UCSD-AML1 (cell line): ENCODE data around the gene SPDYE6.
"Not testable (repeated sequence)": the region's sequence is repeated elsewhere in the genome, so short reads cannot be mapped to it uniquely, and the experiment has no call there.

Experiments used
- DNase-seq: peaks from one replicate; lab custom pipeline; 2025; ENCODE audit not compliant: unreplicated experiment; lab: John Stamatoyannopoulos, UW

Gene SPDYE6

GRCh38 chr7:102318482-102318971 lies 37.7 kb downstream of the SPDYE6 start:
- no peak for DNase-seq

- DNase-seq: no peak
These were observed 38.8 kb downstream of the SPDYE6 start for GRCh38 chr7:102317231-102318059.

- no peak for DNase-seq
These were observed 42.1 kb downstream of the SPDYE6 start for GRCh38 chr7:102313997-102314780.

- no peak for DNase-seq
These were observed 43.9 kb downstream of the SPDYE6 start for GRCh38 chr7:102312317-102312716.

DNA sequence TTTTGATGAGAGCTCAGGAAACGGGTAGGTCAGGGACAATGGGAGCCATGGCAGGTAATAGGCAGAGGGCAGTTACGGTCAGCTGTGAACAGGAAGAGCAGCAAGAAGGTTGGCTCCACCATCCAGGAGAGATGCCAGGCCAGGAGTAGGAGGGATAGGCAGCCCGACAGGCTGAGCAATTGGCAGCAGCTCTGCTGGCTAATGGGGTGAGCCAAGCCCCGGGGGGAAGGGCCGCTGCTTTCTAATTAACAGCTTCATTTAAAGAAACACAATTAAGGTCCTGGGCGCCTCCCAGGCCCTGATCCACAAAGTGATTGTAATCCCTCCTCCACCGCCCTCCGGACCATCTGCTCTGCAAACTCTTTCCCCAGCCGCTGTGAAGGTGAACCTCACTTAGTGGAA lies 45.8 kb downstream of the SPDYE6 start:
- no peak for DNase-seq

GRCh38 chr7:102306916-102307677 lies 49.1 kb downstream of the SPDYE6 start:
- DNase-seq: peak; percentile 28

- no peak for DNase-seq
These were observed 50.6 kb downstream of the SPDYE6 start for GRCh38 chr7:102305414-102306268.

GRCh38 chr7:102304668-102305067 lies 51.6 kb downstream of the SPDYE6 start:
- no peak for DNase-seq

DNA sequence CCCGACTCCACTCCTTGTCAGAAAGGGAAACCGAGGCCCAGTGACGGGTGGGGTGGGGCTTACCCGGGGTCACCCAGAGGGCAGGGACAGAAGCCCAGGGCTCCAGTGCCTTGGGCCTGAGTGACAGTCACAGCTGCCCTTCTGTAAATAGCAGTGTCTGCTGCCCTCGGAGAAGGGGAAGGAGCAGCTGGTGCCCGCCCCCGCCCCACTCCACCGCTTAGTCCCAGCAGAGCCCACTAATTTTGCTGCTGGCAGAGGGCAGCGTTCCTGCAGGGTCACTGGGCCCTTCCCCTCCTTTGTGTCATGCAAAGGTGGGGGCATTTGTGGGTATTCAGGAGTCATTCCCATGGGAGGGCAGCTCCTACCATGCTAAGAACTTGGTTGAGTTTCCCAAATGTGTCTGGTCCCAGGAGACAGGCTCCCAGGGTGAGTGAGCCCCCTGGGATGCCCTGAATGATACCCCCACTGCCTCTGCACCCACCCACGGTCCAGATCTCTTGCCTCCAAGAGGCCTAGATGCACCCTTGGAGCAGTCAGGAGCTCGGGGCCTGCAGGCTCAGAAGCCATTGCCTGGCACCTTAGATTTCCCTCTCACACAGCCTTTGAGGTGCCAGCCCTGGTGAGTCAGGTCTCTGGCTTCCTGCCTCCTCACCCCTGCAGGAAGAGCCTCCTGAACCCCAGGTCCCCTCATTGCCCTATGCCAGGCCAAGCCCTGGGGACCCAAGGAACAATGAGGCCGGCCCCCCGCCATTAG lies 52.4 kb downstream of the SPDYE6 start:
- no peak for DNase-seq

DNA sequence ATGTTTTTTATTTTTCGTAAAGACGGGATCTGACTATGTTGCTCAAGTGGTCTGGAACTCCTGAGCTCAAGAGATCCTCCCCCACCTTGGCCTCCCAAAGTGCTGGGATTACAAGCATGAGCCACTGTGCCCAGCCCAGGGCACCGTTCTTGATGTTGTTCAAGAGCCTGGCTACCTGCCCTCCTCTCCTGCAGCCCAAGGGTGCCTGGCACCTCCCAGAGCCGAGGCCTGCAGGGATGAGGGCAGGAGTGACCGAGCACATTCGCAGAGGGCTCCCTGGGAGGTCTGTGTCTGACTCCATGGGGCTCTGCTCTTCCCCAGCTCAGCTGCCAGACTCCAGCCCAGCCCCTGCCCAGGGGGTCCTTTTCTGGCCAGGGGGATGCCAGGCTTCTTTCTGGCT lies 54.2 kb downstream of the SPDYE6 start:
- no peak for DNase-seq

- not testable (repeated sequence) for DNase-seq
These were observed 54.9 kb downstream of the SPDYE6 start for GRCh38 chr7:102301367-102301766.

- no peak for DNase-seq
These were observed 55.5 kb downstream of the SPDYE6 start for GRCh38 chr7:102300643-102301221.

- DNase-seq: no peak
These were observed 58.6 kb downstream of the SPDYE6 start for GRCh38 chr7:102297487-102298218.

DNA sequence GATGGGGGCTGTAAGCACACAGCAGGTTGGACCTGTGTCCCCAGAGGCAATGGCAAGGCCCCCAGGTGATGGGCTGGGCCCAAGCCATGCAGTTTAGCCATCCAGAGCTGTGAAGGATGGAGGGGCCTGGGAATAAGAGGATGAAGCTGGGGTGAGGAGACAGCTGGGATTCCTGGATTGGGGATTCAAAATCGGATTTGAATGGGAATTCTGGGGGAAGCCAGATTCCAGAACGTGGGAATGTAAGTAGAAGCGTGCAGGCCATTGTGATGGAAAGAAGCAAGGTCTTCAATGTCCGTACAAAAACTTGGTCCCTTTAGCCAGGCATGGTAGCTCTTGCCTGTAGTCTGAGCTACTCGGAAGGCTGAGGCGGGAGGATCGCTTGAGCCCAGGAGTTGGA lies 59.7 kb downstream of the SPDYE6 start:
- no peak for DNase-seq

DNA sequence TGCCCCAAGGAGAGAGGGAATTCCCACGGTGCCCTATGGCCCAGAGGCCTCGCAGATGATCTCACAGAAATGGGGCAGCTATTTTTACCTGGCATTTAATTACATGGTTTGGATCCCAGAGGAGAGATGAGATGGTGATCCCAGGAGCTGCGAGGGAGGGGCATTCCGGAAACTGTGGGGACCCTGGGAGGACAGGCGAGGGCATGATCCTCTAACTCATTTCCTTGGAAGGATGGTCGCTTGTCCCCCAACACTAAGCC lies 60.1 kb downstream of the SPDYE6 start:
- no peak for DNase-seq
